ENCODE measurements around the gene MRPS15.

DNA sequence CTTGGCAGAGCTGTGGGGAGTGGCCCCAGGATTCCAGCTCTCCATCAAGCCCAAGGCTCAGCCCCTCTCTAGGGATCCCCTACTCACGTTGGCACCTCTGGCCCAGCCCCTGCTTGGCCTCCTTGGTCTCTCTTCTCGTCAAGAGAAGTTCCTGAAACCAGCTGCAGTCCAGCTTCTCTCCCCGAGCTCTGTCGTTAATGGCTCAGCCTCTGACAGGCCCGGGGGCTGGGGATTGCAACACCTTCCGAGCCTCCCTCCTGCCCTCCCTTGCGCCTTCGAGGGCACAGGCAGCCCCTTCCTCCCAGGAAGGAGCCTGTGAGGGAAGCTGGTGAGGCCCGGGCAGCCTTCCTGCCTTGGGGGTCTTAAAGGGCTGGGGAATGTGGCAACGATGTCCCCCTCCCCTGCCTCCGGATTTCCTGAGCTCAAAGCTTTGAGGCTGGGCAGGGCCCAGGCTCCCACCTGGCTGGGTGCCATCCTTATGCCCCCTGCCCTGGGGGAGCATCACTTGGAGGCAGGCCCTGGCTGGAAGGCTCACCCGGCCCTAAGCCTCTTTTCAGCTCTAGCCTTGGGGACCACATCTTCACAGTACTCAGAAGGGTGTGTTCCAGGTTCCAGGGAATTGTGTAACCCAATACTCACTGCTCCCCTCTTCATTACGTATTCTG, 18.7 kb upstream of the MRPS15 start, which contains the start of gene CSF3R:
- TF ChIP-seq POLR2A (IDR thresholded peaks at IDR 0.05; ENCODE audit: low read depth, low read length): no peak
- no peak for TF ChIP-seq POLR2AphosphoS5 (IDR thresholded peaks at IDR 0.05; ENCODE audit: low read depth, low read length)
- no peak for TF ChIP-seq SPI1 (IDR thresholded peaks at IDR 0.05; ENCODE audit: low read depth, low read length)

All from GM12891 (cell line).